CD14-positive monocyte (primary cell): ENCODE data around the gene KCNA1. TPM values are rescaled to one million over a fixed set of nuclear protein-coding genes. Genes with fewer than 3 reads are reported as not detected.
A peak's percentile ranks its signal among the peaks of the same experiment; 100 is the strongest.

Source experiments
- DNase-seq, 3 donors: peaks; one replicate each; pipeline ENCODE4 v3.0.0-alpha.2; 2011 to 2022
- H2AFZ ChIP-seq: 2 replicates; pipeline ENCODE4 v1.6.0; 2012; ENCODE audit warnings: mild to moderate bottlenecking, low read depth, low read length, inconsistent platforms; ENCODE audit not compliant: insufficient read depth, poor library complexity, severe bottlenecking
- H3K27ac ChIP-seq, 2 donors: 1 replicate in 1 of 2; 2 replicates in 1 of 2; pipeline ENCODE4 v1.5.1; 2012 to 2013; ENCODE audit warnings: low read length in 2 of 2, control low read depth in 1 of 2, inconsistent platforms in 1 of 2, low read depth in 1 of 2, mild to moderate bottlenecking in 1 of 2
- H3K27me3 ChIP-seq, 2 donors: one replicate each; pipeline versions ENCODE4 v1.6.0 to v1.6.1; 2011 to 2013; ENCODE audit warnings: low read length in 2 of 2; ENCODE audit not compliant: control insufficient read depth in 2 of 2, insufficient read depth in 2 of 2
- H3K36me3 ChIP-seq, 2 donors: replicated peaks in 1 of 2; 1 replicate in 1 of 2; 2 replicates in 1 of 2; pipeline versions ENCODE4 v1.5.1 to v1.6.1; 2012 to 2013; ENCODE audit warnings: low read length in 2 of 2, control low read depth in 1 of 2, inconsistent platforms in 1 of 2, mild to moderate bottlenecking in 1 of 2; ENCODE audit not compliant: insufficient read depth in 2 of 2, control insufficient read depth in 1 of 2
- H3K4me1 ChIP-seq, 2 donors: 1 replicate in 1 of 2; 2 replicates in 1 of 2; pipeline versions ENCODE4 v1.5.1 to v1.6.1; 2012 to 2013; ENCODE audit warnings: low read length in 2 of 2, control low read depth in 1 of 2, inconsistent platforms in 1 of 2, mild to moderate bottlenecking in 1 of 2, moderate library complexity in 1 of 2; ENCODE audit not compliant: insufficient read depth in 2 of 2, control insufficient read depth in 1 of 2
- H3K4me2 ChIP-seq: replicated peaks from 2 replicates; pipeline ENCODE3; 2012; ENCODE audit warnings: low read length, moderate library complexity, mild to moderate bottlenecking; ENCODE audit not compliant: poor library complexity, severe bottlenecking; ENCODE audit errors: extremely low read depth
- H3K4me3 ChIP-seq, 3 experiments: fragments of 200-600 bp in 1 of 3; sonication (generic) in 1 of 3; replicated peaks in 1 of 3; 1 replicate in 2 of 3; 2 replicates in 1 of 3; pipeline ENCODE4 v1.5.1; 2011 to 2013; ENCODE audit warnings: low read length in 3 of 3, mild to moderate bottlenecking in 3 of 3, control low read depth in 2 of 3, low read depth in 2 of 3, inconsistent platforms in 1 of 3, moderate library complexity in 1 of 3
- H3K79me2 ChIP-seq: 2 replicates; pipeline ENCODE4 v1.6.0; 2012; ENCODE audit warnings: mild to moderate bottlenecking, control low read depth, inconsistent platforms, low read length, moderate library complexity; ENCODE audit not compliant: insufficient read depth
- H3K9ac ChIP-seq: 2 replicates; pipeline ENCODE4 v1.6.0; 2017; ENCODE audit warnings: low read length, mild to moderate bottlenecking; ENCODE audit not compliant: insufficient read depth, poor library complexity, severe bottlenecking
- H3K9me3 ChIP-seq, 2 donors: replicated peaks in 1 of 2; 1 replicate in 1 of 2; 2 replicates in 1 of 2; pipeline versions ENCODE4 v1.5.1 to v1.6.1; 2012 to 2013; ENCODE audit warnings: low read length in 2 of 2, control low read depth in 1 of 2; ENCODE audit not compliant: control insufficient read depth in 1 of 2, insufficient read depth in 1 of 2
- H4K20me1 ChIP-seq: 2 replicates; pipeline ENCODE4 v1.6.0; 2012; ENCODE audit warnings: mild to moderate bottlenecking, low read length, control low read depth, moderate library complexity; ENCODE audit not compliant: insufficient read depth
- H3K27ac Mint-ChIP-seq, 7 donors: one replicate each; pipeline ENCODE4 v1.8.0; 2020; ENCODE audit warnings: mild to moderate bottlenecking in 7 of 7, mixed read lengths in 7 of 7, moderate library complexity in 6 of 7, inconsistent platforms in 2 of 7
- H3K27me3 Mint-ChIP-seq, 3 donors: one replicate each; pipeline ENCODE4 v1.8.0; 2021 to 2022; ENCODE audit warnings: low read depth in 3 of 3, mild to moderate bottlenecking in 3 of 3, mixed read lengths in 3 of 3, moderate library complexity in 3 of 3, inconsistent platforms in 1 of 3
- H3K36me3 Mint-ChIP-seq, 2 donors: one replicate each; pipeline ENCODE4 v1.8.0; 2020; ENCODE audit warnings: mixed read lengths in 2 of 2, inconsistent platforms in 1 of 2, mild to moderate bottlenecking in 1 of 2
- H3K4me1 Mint-ChIP-seq: one replicate; pipeline ENCODE4 v1.8.0; 2020; ENCODE audit warnings: mild to moderate bottlenecking, mixed read lengths
- H3K4me3 Mint-ChIP-seq, 2 donors: one replicate each; pipeline ENCODE4 v1.8.0; 2020; ENCODE audit warnings: mild to moderate bottlenecking in 2 of 2, mixed read lengths in 2 of 2, moderate library complexity in 1 of 2
- H3K9me3 Mint-ChIP-seq, 7 donors: one replicate each; pipeline ENCODE4 v1.8.0; 2020 to 2022; ENCODE audit warnings: mixed read lengths in 7 of 7, mild to moderate bottlenecking in 6 of 7, moderate library complexity in 6 of 7, inconsistent platforms in 2 of 7
- WGBS: methylation state at CpG from one replicate; pipeline ENCODE4 v1.1.5; 2013; ENCODE audit warnings: missing lambda C conversion rate; ENCODE audit not compliant: insufficient coverage; 5-methylcytosine and 5-hydroxymethylcytosine counted together
- intact Hi-C, 2 donors: fragments of 100-400 bp; cut with micrococcal nuclease; formaldehyde crosslinking; loops; one replicate each; pipeline versions ENCODE4 v1.15.0 to v1.15.1; 2023
- polyA plus RNA-seq, 3 donors: library from polyadenylated mRNA; depleted of rRNA in 1 of 3; unstranded in 2 of 3; stranded (reverse) in 1 of 3; fragments of 300-500 nt in 2 of 3; fragments of >200 nt in 1 of 3; fragmentation: Illumina TruSeq in 2 of 3; gene quantifications; 1 replicate in 2 of 3; 2 replicates in 1 of 3; pipeline ENCODE4 v1.2.3, GENCODE V29; 2012 to 2021
- TF ChIP-seq, protein P1 (sequence below): fragments of 200-600 bp; IDR thresholded peaks from one replicate; pipeline ENCODE4 v1.8.0; 2022; ENCODE audit warnings: antibody characterized with exemption, mild to moderate bottlenecking

KCNA1 gene
- polyA plus RNA-seq, 3 donors = not detected

DNA sequence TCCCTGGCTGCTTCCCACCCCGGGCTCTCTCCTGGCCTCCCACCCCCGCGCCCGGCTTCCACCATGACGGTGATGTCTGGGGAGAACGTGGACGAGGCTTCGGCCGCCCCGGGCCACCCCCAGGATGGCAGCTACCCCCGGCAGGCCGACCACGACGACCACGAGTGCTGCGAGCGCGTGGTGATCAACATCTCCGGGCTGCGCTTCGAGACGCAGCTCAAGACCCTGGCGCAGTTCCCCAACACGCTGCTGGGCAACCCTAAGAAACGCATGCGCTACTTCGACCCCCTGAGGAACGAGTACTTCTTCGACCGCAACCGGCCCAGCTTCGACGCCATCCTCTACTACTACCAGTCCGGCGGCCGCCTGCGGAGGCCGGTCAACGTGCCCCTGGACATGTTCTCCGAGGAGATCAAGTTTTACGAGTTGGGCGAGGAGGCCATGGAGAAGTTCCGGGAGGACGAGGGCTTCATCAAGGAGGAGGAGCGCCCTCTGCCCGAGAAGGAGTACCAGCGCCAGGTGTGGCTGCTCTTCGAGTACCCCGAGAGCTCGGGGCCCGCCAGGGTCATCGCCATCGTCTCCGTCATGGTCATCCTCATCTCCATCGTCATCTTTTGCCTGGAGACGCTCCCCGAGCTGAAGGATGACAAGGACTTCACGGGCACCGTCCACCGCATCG lies 1.8 kb downstream of the KCNA1 start:
- no peaks in the 10 kb centered on the region for H3K36me3 ChIP-seq
- no peaks in the 10 kb centered on the region for H3K79me2 ChIP-seq
- TF ChIP-seq, protein P1, sequence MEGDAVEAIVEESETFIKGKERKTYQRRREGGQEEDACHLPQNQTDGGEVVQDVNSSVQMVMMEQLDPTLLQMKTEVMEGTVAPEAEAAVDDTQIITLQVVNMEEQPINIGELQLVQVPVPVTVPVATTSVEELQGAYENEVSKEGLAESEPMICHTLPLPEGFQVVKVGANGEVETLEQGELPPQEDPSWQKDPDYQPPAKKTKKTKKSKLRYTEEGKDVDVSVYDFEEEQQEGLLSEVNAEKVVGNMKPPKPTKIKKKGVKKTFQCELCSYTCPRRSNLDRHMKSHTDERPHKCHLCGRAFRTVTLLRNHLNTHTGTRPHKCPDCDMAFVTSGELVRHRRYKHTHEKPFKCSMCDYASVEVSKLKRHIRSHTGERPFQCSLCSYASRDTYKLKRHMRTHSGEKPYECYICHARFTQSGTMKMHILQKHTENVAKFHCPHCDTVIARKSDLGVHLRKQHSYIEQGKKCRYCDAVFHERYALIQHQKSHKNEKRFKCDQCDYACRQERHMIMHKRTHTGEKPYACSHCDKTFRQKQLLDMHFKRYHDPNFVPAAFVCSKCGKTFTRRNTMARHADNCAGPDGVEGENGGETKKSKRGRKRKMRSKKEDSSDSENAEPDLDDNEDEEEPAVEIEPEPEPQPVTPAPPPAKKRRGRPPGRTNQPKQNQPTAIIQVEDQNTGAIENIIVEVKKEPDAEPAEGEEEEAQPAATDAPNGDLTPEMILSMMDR = no peak
- peaks cover 57 to 96% of the 10 kb centered on the region in 2 donors for H3K27me3 ChIP-seq
- Mint-ChIP-seq H3K4me3 (peak overlapping the region in 1 of 2 donors; percentile 81), H3K27ac (no peak overlapping the region), H3K27me3 (peaks cover 11 to 56% (median 54%) of the 10 kb centered on the region in 3 donors), H3K36me3 (peaks cover 0 to 5% of the 10 kb centered on the region in 2 donors), H3K4me1 (peaks cover 17% of the 10 kb centered on the region), H3K9me3 (peaks cover 0 to 12% (median 11%) of the 10 kb centered on the region in 7 donors)
- no peak overlapping the region for H3K27ac ChIP-seq
- intact Hi-C loops = no loop called here
- H3K9ac ChIP-seq = no peak overlapping the region
- no peak overlapping the region for H2AFZ ChIP-seq
- H3K4me3 ChIP-seq = no peak overlapping the region
- H3K4me2 ChIP-seq = no peak overlapping the region
- DNase-seq = no peak
- no peaks in the 10 kb centered on the region for H4K20me1 ChIP-seq
- H3K4me1 ChIP-seq = peaks cover 0 to 7% of the 10 kb centered on the region in 2 donors
- H3K9me3 ChIP-seq = peaks cover 0 to 17% of the 10 kb centered on the region in 2 donors
- 35% methylated on average over 48 of the region's 61 CpGs for WGBS

DNA sequence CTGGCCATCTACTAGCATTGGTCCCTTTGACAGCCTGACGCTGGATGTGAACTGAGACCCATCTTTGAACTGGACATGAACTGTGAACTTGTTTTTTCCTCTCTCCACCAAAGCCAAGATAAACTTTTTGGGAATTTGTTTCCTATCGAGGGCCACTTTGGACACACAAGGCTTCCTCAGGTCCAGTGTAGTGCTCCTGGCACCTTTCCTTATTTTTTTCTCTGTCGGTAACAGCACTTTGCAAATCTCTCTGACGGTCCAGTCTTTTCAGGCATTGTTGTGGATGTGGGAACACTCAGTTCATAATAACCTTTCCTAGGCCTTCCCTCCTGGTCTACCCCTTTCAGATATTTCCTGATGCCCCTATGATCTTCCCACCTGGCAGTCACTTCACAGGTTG lies 5.0 kb downstream of the KCNA1 start:
- peaks cover 12% of the 10 kb centered on the region for H3K4me1 Mint-ChIP-seq
- H3K4me3 Mint-ChIP-seq = no peak overlapping the region
- H3K9me3 Mint-ChIP-seq = peaks cover 0 to 13% (median 9%) of the 10 kb centered on the region in 7 donors
- H3K9me3 ChIP-seq = peaks cover 0 to 12% of the 10 kb centered on the region in 2 donors
- H3K27me3 ChIP-seq = peaks cover 47 to 82% of the 10 kb centered on the region in 2 donors
- 100% methylated on average over 1 of the region's 4 CpGs for WGBS
- peaks cover 0 to 3% of the 10 kb centered on the region in 2 donors for H3K36me3 Mint-ChIP-seq
- H3K27me3 Mint-ChIP-seq = peaks cover 32 to 55% (median 54%) of the 10 kb centered on the region in 3 donors
- H3K36me3 ChIP-seq = no peaks in the 10 kb centered on the region
- peaks cover 0 to 4% of the 10 kb centered on the region in 2 donors for H3K4me1 ChIP-seq
- H3K27ac Mint-ChIP-seq = no peak overlapping the region
- no peak overlapping the region for H2AFZ ChIP-seq
- no peak overlapping the region for H3K4me3 ChIP-seq
- TF ChIP-seq, protein P1 = no peak
- DNase-seq = no peak
- intact Hi-C loops = no loop called here
- H4K20me1 ChIP-seq = no peaks in the 10 kb centered on the region
- H3K9ac ChIP-seq = no peak overlapping the region
- no peaks in the 10 kb centered on the region for H3K79me2 ChIP-seq
- no peak overlapping the region for H3K4me2 ChIP-seq
- no peak overlapping the region for H3K27ac ChIP-seq
